ENCODE data around the gene SCARB1.

Gene SCARB1

GRCh38 chr12:124766727-124767065 is 97.0 kb downstream of the SCARB1 start:
- Histone ChIP-seq H3K27me3 (ENCODE audit: control insufficient read depth, insufficient read depth, low read length, poor library complexity, severe bottlenecking) (no peaks in the 10 kb centered on the region), H3K27ac (ENCODE audit: insufficient read depth, low read depth, low read length, poor library complexity, severe bottlenecking) (no peak overlapping the region), H3K4me3 (ENCODE audit: insufficient read depth, low read depth, low read length) (no peak overlapping the region), H3K9me3 (ENCODE audit: control insufficient read depth, low read length) (peaks cover 5% of the 10 kb centered on the region), H3K4me1 (ENCODE audit: control insufficient read depth, insufficient read depth, low read length) (no peaks in the 10 kb centered on the region), H3K36me3 (ENCODE audit: control insufficient read depth, insufficient read depth, low read length) (no peaks in the 10 kb centered on the region)

- H3K4me3 ChIP-seq (ENCODE audit: insufficient read depth, low read depth, low read length): no peak overlapping the region
- no peak overlapping the region for H3K27ac ChIP-seq (ENCODE audit: insufficient read depth, low read depth, low read length, poor library complexity, severe bottlenecking)
- H3K27me3 ChIP-seq (ENCODE audit: control insufficient read depth, insufficient read depth, low read length, poor library complexity, severe bottlenecking): no peaks in the 10 kb centered on the region
- WGBS, 2 experiments: 91 to 93% methylated on average over 9 of the region's 9 CpGs
- peaks cover 5% of the 10 kb centered on the region for H3K9me3 ChIP-seq (ENCODE audit: control insufficient read depth, low read length)
- no peaks in the 10 kb centered on the region for H3K36me3 ChIP-seq (ENCODE audit: control insufficient read depth, insufficient read depth, low read length)
- H3K4me1 ChIP-seq (ENCODE audit: control insufficient read depth, insufficient read depth, low read length): no peaks in the 10 kb centered on the region
Measured at GRCh38 chr12:124765581-124766489, 97.8 kb downstream of the SCARB1 start.

- Histone ChIP-seq H3K9me3 (ENCODE audit: control insufficient read depth, low read length) (peaks cover 5% of the 10 kb centered on the region), H3K36me3 (ENCODE audit: control insufficient read depth, insufficient read depth, low read length) (no peaks in the 10 kb centered on the region), H3K27ac (ENCODE audit: insufficient read depth, low read depth, low read length, poor library complexity, severe bottlenecking) (no peak overlapping the region), H3K4me3 (ENCODE audit: insufficient read depth, low read depth, low read length) (no peak overlapping the region), H3K27me3 (ENCODE audit: control insufficient read depth, insufficient read depth, low read length, poor library complexity, severe bottlenecking) (no peaks in the 10 kb centered on the region), H3K4me1 (ENCODE audit: control insufficient read depth, insufficient read depth, low read length) (no peaks in the 10 kb centered on the region)
- 90 to 91% methylated on average over 2 of the region's 2 CpGs for WGBS, 2 experiments
Measured at GRCh38 chr12:124764870-124765580, 98.6 kb downstream of the SCARB1 start.

GRCh38 chr12:124764451-124764850 is 99.2 kb downstream of the SCARB1 start:
- Histone ChIP-seq H3K27ac (ENCODE audit: insufficient read depth, low read depth, low read length, poor library complexity, severe bottlenecking) (no peak overlapping the region), H3K4me3 (ENCODE audit: insufficient read depth, low read depth, low read length) (no peak overlapping the region), H3K36me3 (ENCODE audit: control insufficient read depth, insufficient read depth, low read length) (no peaks in the 10 kb centered on the region), H3K9me3 (ENCODE audit: control insufficient read depth, low read length) (peaks cover 5% of the 10 kb centered on the region), H3K4me1 (ENCODE audit: control insufficient read depth, insufficient read depth, low read length) (no peaks in the 10 kb centered on the region), H3K27me3 (ENCODE audit: control insufficient read depth, insufficient read depth, low read length, poor library complexity, severe bottlenecking) (no peaks in the 10 kb centered on the region)
- WGBS, 2 experiments: 67 to 88% methylated on average over 2 to 3 of the region's 3 CpGs

- WGBS, 2 experiments: 90 to 95% methylated on average over 5 of the region's 5 CpGs
- Histone ChIP-seq H3K9me3 (ENCODE audit: control insufficient read depth, low read length) (peaks cover 5% of the 10 kb centered on the region), H3K36me3 (ENCODE audit: control insufficient read depth, insufficient read depth, low read length) (no peaks in the 10 kb centered on the region), H3K27me3 (ENCODE audit: control insufficient read depth, insufficient read depth, low read length, poor library complexity, severe bottlenecking) (no peaks in the 10 kb centered on the region), H3K4me3 (ENCODE audit: insufficient read depth, low read depth, low read length) (no peak overlapping the region), H3K27ac (ENCODE audit: insufficient read depth, low read depth, low read length, poor library complexity, severe bottlenecking) (no peak overlapping the region), H3K4me1 (ENCODE audit: control insufficient read depth, insufficient read depth, low read length) (no peaks in the 10 kb centered on the region)
Measured at GRCh38 chr12:124763594-124763979, 100.1 kb downstream of the SCARB1 start.

GRCh38 chr12:124762791-124763593 is 100.7 kb downstream of the SCARB1 start:
- 89 to 90% methylated on average over 13 of the region's 13 CpGs for WGBS, 2 experiments
- Histone ChIP-seq H3K36me3 (ENCODE audit: control insufficient read depth, insufficient read depth, low read length) (no peaks in the 10 kb centered on the region), H3K27me3 (ENCODE audit: control insufficient read depth, insufficient read depth, low read length, poor library complexity, severe bottlenecking) (no peaks in the 10 kb centered on the region), H3K27ac (ENCODE audit: insufficient read depth, low read depth, low read length, poor library complexity, severe bottlenecking) (no peak overlapping the region), H3K4me1 (ENCODE audit: control insufficient read depth, insufficient read depth, low read length) (no peaks in the 10 kb centered on the region), H3K4me3 (ENCODE audit: insufficient read depth, low read depth, low read length) (no peak overlapping the region), H3K9me3 (ENCODE audit: control insufficient read depth, low read length) (peaks cover 5% of the 10 kb centered on the region)

- H3K4me3 ChIP-seq (ENCODE audit: insufficient read depth, low read depth, low read length): no peak overlapping the region
- H3K27me3 ChIP-seq (ENCODE audit: control insufficient read depth, insufficient read depth, low read length, poor library complexity, severe bottlenecking): no peaks in the 10 kb centered on the region
- 85 to 87% methylated on average over 8 of the region's 8 CpGs for WGBS, 2 experiments
- H3K27ac ChIP-seq (ENCODE audit: insufficient read depth, low read depth, low read length, poor library complexity, severe bottlenecking): no peak overlapping the region
- no peaks in the 10 kb centered on the region for H3K36me3 ChIP-seq (ENCODE audit: control insufficient read depth, insufficient read depth, low read length)
- peaks cover 5% of the 10 kb centered on the region for H3K9me3 ChIP-seq (ENCODE audit: control insufficient read depth, low read length)
- H3K4me1 ChIP-seq (ENCODE audit: control insufficient read depth, insufficient read depth, low read length): no peaks in the 10 kb centered on the region
Measured at GRCh38 chr12:124762384-124762783, 101.3 kb downstream of the SCARB1 start.

- Histone ChIP-seq H3K4me1 (ENCODE audit: control insufficient read depth, insufficient read depth, low read length) (no peaks in the 10 kb centered on the region), H3K27ac (ENCODE audit: insufficient read depth, low read depth, low read length, poor library complexity, severe bottlenecking) (no peak overlapping the region), H3K36me3 (ENCODE audit: control insufficient read depth, insufficient read depth, low read length) (no peaks in the 10 kb centered on the region), H3K27me3 (ENCODE audit: control insufficient read depth, insufficient read depth, low read length, poor library complexity, severe bottlenecking) (no peaks in the 10 kb centered on the region), H3K9me3 (ENCODE audit: control insufficient read depth, low read length) (peaks cover 5% of the 10 kb centered on the region), H3K4me3 (ENCODE audit: insufficient read depth, low read depth, low read length) (no peak overlapping the region)
- 75 to 77% methylated on average over 4 of the region's 4 CpGs for WGBS, 2 experiments
Measured at GRCh38 chr12:124761871-124762270, 101.8 kb downstream of the SCARB1 start.

GRCh38 chr12:124761056-124761455 is 102.6 kb downstream of the SCARB1 start:
- Histone ChIP-seq H3K36me3 (ENCODE audit: control insufficient read depth, insufficient read depth, low read length) (no peaks in the 10 kb centered on the region), H3K27ac (ENCODE audit: insufficient read depth, low read depth, low read length, poor library complexity, severe bottlenecking) (no peak overlapping the region), H3K4me1 (ENCODE audit: control insufficient read depth, insufficient read depth, low read length) (no peaks in the 10 kb centered on the region), H3K4me3 (ENCODE audit: insufficient read depth, low read depth, low read length) (no peak overlapping the region), H3K27me3 (ENCODE audit: control insufficient read depth, insufficient read depth, low read length, poor library complexity, severe bottlenecking) (no peaks in the 10 kb centered on the region), H3K9me3 (ENCODE audit: control insufficient read depth, low read length) (peaks cover 5% of the 10 kb centered on the region)
- WGBS, 2 experiments: 92 to 95% methylated on average over 7 of the region's 7 CpGs

GRCh38 chr12:124760560-124760959 is 103.1 kb downstream of the SCARB1 start:
- Histone ChIP-seq H3K9me3 (ENCODE audit: control insufficient read depth, low read length) (peaks cover 5% of the 10 kb centered on the region), H3K36me3 (ENCODE audit: control insufficient read depth, insufficient read depth, low read length) (no peaks in the 10 kb centered on the region), H3K4me3 (ENCODE audit: insufficient read depth, low read depth, low read length) (no peak overlapping the region), H3K27ac (ENCODE audit: insufficient read depth, low read depth, low read length, poor library complexity, severe bottlenecking) (no peak overlapping the region), H3K27me3 (ENCODE audit: control insufficient read depth, insufficient read depth, low read length, poor library complexity, severe bottlenecking) (no peaks in the 10 kb centered on the region), H3K4me1 (ENCODE audit: control insufficient read depth, insufficient read depth, low read length) (no peaks in the 10 kb centered on the region)
- 73 to 77% methylated on average over 9 of the region's 9 CpGs for WGBS, 2 experiments
